Measurements from ENCODE around the gene AHDC1.

DNA sequence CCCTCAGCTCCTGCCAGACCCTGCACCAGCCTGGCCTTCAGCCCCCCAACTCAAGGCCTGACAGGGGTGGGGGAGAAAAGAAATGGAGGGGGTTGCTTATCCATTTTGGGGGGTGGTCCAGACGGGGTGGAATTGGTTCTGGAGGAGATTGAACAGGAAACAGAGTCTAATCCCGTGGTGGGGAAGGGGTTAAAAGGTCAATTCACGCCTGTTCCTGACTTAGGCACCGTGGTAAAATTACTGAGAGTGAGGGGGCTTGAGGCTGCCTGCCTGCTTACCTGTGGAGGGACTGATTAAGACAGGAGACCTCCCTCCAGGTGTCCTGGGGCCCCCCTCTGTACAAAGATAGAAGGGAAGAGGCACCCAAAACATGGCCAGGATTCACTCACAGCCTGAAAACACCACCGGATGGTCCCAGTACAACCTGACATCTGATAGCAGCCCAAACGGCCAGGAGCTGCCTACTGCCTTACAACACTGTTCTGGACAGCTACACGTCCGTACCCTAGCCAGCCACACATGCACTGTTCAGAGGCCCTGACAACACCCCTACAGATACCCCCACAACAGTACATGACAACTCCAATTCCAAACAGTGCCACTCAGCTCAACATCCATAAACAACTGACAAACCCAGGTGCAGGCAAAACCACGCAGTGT lies 31.8 kb downstream of the AHDC1 start:
- no peak for TF ChIP-seq MYC (CRISPR knock-in tag; IDR thresholded peaks at IDR 0.05; ENCODE audit: borderline replicate concordance)
- TF ChIP-seq IKZF1 (IDR thresholded peaks at IDR 0.05) = no peak
- TF ChIP-seq ARNTL (CRISPR knock-in tag; IDR thresholded peaks at IDR 0.05) = no peak
- TF ChIP-seq PRMT3 (CRISPR knock-in tag; IDR thresholded peaks at IDR 0.05; ENCODE audit: borderline replicate concordance, low read depth) = no peak
- no peak for TF ChIP-seq TGIF2 (CRISPR knock-in tag; IDR thresholded peaks at IDR 0.05)
- TF ChIP-seq ZNF460 (CRISPR knock-in tag; IDR thresholded peaks at IDR 0.05; ENCODE audit: borderline replicate concordance) = no peak
- no peak for TF ChIP-seq TMF1 (CRISPR knock-in tag; IDR thresholded peaks at IDR 0.05; ENCODE audit: low read depth)
- TF ChIP-seq, protein P1, sequence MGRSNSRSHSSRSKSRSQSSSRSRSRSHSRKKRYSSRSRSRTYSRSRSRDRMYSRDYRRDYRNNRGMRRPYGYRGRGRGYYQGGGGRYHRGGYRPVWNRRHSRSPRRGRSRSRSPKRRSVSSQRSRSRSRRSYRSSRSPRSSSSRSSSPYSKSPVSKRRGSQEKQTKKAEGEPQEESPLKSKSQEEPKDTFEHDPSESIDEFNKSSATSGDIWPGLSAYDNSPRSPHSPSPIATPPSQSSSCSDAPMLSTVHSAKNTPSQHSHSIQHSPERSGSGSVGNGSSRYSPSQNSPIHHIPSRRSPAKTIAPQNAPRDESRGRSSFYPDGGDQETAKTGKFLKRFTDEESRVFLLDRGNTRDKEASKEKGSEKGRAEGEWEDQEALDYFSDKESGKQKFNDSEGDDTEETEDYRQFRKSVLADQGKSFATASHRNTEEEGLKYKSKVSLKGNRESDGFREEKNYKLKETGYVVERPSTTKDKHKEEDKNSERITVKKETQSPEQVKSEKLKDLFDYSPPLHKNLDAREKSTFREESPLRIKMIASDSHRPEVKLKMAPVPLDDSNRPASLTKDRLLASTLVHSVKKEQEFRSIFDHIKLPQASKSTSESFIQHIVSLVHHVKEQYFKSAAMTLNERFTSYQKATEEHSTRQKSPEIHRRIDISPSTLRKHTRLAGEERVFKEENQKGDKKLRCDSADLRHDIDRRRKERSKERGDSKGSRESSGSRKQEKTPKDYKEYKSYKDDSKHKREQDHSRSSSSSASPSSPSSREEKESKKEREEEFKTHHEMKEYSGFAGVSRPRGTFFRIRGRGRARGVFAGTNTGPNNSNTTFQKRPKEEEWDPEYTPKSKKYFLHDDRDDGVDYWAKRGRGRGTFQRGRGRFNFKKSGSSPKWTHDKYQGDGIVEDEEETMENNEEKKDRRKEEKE (IDR thresholded peaks at IDR 0.05) = no peak
- no peak for TF ChIP-seq FOXO1 (CRISPR knock-in tag; IDR thresholded peaks at IDR 0.05)
- no peak for TF ChIP-seq EZH2 (conservative IDR thresholded peaks at IDR 0.05; ENCODE audit: low read depth, low read length)
- TF ChIP-seq, protein P2, sequence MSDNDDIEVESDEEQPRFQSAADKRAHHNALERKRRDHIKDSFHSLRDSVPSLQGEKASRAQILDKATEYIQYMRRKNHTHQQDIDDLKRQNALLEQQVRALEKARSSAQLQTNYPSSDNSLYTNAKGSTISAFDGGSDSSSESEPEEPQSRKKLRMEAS (IDR thresholded peaks at IDR 0.05) = no peak
- no peak for TF ChIP-seq CHD2 (IDR thresholded peaks at IDR 0.05; ENCODE audit: low read depth, low read length)
- no peak for TF ChIP-seq NFIC (IDR thresholded peaks at IDR 0.05; ENCODE audit: low read length)
- TF ChIP-seq SUZ12 (IDR thresholded peaks at IDR 0.05; ENCODE audit: low read depth, low read length) = no peak

Measured in HepG2 (cell line).